OCI-LY3 (cell line): ENCODE data around the gene IPO11.

ENCODE experiments used
- EZH2phosphoT487 ChIP-seq: fragments of 200-600 bp; shearing (Covaris generic); IDR thresholded peaks from 2 replicates; pipeline ENCODE4 v1.6.1; 2018; ENCODE audit warnings: antibody characterized with exemption, mixed run types, low read depth
- TF ChIP-seq, protein P1 (sequence below): fragments of 200-600, 300-600 bp; sonication (generic); IDR thresholded peaks from 2 replicates; pipeline ENCODE4 v1.5.1; 2014; ENCODE audit warnings: antibody characterized with exemption, low read length, low read depth

DNA sequence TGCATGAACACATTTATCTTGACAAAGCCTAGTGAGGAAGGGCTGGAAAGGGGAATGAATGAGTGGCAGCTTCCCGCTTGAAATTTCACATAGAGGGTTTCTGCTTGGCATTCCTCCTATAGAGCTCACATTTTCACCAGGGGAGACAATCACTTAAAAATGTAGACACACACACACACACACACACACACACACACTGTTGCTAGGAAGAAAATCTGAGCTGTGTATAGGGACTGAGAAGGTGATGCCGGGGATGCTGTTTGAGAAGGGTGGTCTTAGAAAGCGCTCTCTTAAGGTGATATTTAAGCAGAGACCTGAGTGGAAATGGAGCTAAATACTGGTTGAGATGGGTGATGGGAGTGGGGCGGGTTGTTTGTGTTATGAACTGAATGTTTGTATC lies 236.5 kb downstream of the IPO11 start:
- TF ChIP-seq, protein P1, sequence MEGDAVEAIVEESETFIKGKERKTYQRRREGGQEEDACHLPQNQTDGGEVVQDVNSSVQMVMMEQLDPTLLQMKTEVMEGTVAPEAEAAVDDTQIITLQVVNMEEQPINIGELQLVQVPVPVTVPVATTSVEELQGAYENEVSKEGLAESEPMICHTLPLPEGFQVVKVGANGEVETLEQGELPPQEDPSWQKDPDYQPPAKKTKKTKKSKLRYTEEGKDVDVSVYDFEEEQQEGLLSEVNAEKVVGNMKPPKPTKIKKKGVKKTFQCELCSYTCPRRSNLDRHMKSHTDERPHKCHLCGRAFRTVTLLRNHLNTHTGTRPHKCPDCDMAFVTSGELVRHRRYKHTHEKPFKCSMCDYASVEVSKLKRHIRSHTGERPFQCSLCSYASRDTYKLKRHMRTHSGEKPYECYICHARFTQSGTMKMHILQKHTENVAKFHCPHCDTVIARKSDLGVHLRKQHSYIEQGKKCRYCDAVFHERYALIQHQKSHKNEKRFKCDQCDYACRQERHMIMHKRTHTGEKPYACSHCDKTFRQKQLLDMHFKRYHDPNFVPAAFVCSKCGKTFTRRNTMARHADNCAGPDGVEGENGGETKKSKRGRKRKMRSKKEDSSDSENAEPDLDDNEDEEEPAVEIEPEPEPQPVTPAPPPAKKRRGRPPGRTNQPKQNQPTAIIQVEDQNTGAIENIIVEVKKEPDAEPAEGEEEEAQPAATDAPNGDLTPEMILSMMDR: no peak
- no peak for TF ChIP-seq EZH2phosphoT487
